ENCODE measurements around the gene WNT7B.

Gene WNT7B

GRCh38 chr22:45925811-45926351, 51.1 kb downstream of the WNT7B start:
- Histone ChIP-seq H3K4me1 (ENCODE audit: control insufficient read depth, low read length) (no peaks in the 10 kb centered on the region), H3K27ac (ENCODE audit: low read depth, low read length) (no peak overlapping the region), H3K9me2 (replicated peaks; ENCODE audit: control insufficient read depth, low read length) (no peaks in the 10 kb centered on the region), H3K9me3 (ENCODE audit: control insufficient read depth, insufficient read depth, low read length) (no peaks in the 10 kb centered on the region), H3F3A (ENCODE audit: control insufficient read depth, insufficient read depth) (no peaks in the 10 kb centered on the region), H3K36me3 (ENCODE audit: control insufficient read depth, low read length) (no peaks in the 10 kb centered on the region), H3K27me3 (ENCODE audit: control insufficient read depth, low read length) (no peaks in the 10 kb centered on the region), H3K4me2 (ENCODE audit: low read length) (no peak overlapping the region), H4K20me1 (ENCODE audit: control insufficient read depth, insufficient read depth, low read depth, low read length) (no peaks in the 10 kb centered on the region), H3K4me3 (ENCODE audit: low read length) (no peak overlapping the region), H3K79me2 (ENCODE audit: control insufficient read depth, low read length) (no peaks in the 10 kb centered on the region)
- TF ChIP-seq EZH2phosphoT487 (IDR thresholded peaks at IDR 0.05; ENCODE audit: borderline replicate concordance, low read length) (no peak), CTCF (IDR thresholded peaks at IDR 0.05; ENCODE audit: low read depth, low read length, poor library complexity, severe bottlenecking) (no peak)

- H3K36me3 ChIP-seq (ENCODE audit: control insufficient read depth, low read length): no peaks in the 10 kb centered on the region
- no peaks in the 10 kb centered on the region for H3F3A ChIP-seq (ENCODE audit: control insufficient read depth, insufficient read depth)
- H3K9me2 ChIP-seq (replicated peaks; ENCODE audit: control insufficient read depth, low read length): no peaks in the 10 kb centered on the region
- no peak overlapping the region for H3K4me3 ChIP-seq (ENCODE audit: low read length)
- no peaks in the 10 kb centered on the region for H3K9me3 ChIP-seq (ENCODE audit: control insufficient read depth, insufficient read depth, low read length)
- H4K20me1 ChIP-seq (ENCODE audit: control insufficient read depth, insufficient read depth, low read depth, low read length): no peaks in the 10 kb centered on the region
- H3K27ac ChIP-seq (ENCODE audit: low read depth, low read length): no peak overlapping the region
- H3K79me2 ChIP-seq (ENCODE audit: control insufficient read depth, low read length): no peaks in the 10 kb centered on the region
- no peaks in the 10 kb centered on the region for H3K27me3 ChIP-seq (ENCODE audit: control insufficient read depth, low read length)
- no peak overlapping the region for H3K4me2 ChIP-seq (ENCODE audit: low read length)
- H3K4me1 ChIP-seq (ENCODE audit: control insufficient read depth, low read length): no peaks in the 10 kb centered on the region
- no peak for TF ChIP-seq CTCF (IDR thresholded peaks at IDR 0.05; ENCODE audit: low read depth, low read length, poor library complexity, severe bottlenecking)
- no peak for TF ChIP-seq EZH2phosphoT487 (IDR thresholded peaks at IDR 0.05; ENCODE audit: borderline replicate concordance, low read length)
Observed at GRCh38 chr22:45923835-45924234, 53.1 kb downstream of the WNT7B start.

- TF ChIP-seq CTCF (IDR thresholded peaks at IDR 0.05; ENCODE audit: low read depth, low read length, poor library complexity, severe bottlenecking) (no peak), EZH2phosphoT487 (IDR thresholded peaks at IDR 0.05; ENCODE audit: borderline replicate concordance, low read length) (no peak)
- Histone ChIP-seq H3K79me2 (ENCODE audit: control insufficient read depth, low read length) (no peaks in the 10 kb centered on the region), H3K27ac (ENCODE audit: low read depth, low read length) (no peak overlapping the region), H3K4me3 (ENCODE audit: low read length) (no peak overlapping the region), H4K20me1 (ENCODE audit: control insufficient read depth, insufficient read depth, low read depth, low read length) (no peaks in the 10 kb centered on the region), H3K9me2 (replicated peaks; ENCODE audit: control insufficient read depth, low read length) (no peaks in the 10 kb centered on the region), H3K36me3 (ENCODE audit: control insufficient read depth, low read length) (no peaks in the 10 kb centered on the region), H3K27me3 (ENCODE audit: control insufficient read depth, low read length) (no peaks in the 10 kb centered on the region; the same call in 1 of the 2 replicates), H3K4me2 (ENCODE audit: low read length) (no peak overlapping the region), H3K4me1 (ENCODE audit: control insufficient read depth, low read length) (no peaks in the 10 kb centered on the region), H3F3A (ENCODE audit: control insufficient read depth, insufficient read depth) (no peaks in the 10 kb centered on the region), H3K9me3 (ENCODE audit: control insufficient read depth, insufficient read depth, low read length) (no peaks in the 10 kb centered on the region)
Observed at GRCh38 chr22:45923212-45923611, 53.8 kb downstream of the WNT7B start.
